HEK293 (cell line): ENCODE data around the gene POLDIP2.

Experiments used
- BCL11A ChIP-seq: fragments of 450-650 bp; formaldehyde crosslinking; IDR thresholded peaks from 2 replicates; pipeline ENCODE4 v1.5.1; 2016; ENCODE audit warnings: low read depth, missing biosample characterization, missing genetic modification characterization
- HOXA7 ChIP-seq: sonication (generic); formaldehyde crosslinking; IDR thresholded peaks from 2 replicates; pipeline ENCODE4 v1.8.1; 2022; ENCODE audit warnings: missing genetic modification reagents, borderline replicate concordance
- HOXC10 ChIP-seq: sonication (generic); formaldehyde crosslinking; IDR thresholded peaks from 2 replicates; pipeline ENCODE4 v1.8.1; 2023; ENCODE audit warnings: mild to moderate bottlenecking, missing genetic modification reagents
- ZBTB17 ChIP-seq: fragments of 450-650 bp; formaldehyde crosslinking; IDR thresholded peaks from 2 replicates; pipeline ENCODE4 v1.5.1; 2016; ENCODE audit warnings: missing biosample characterization, missing genetic modification characterization
- ZBTB20 ChIP-seq: fragments of 450-650 bp; formaldehyde crosslinking; IDR thresholded peaks from 2 replicates; pipeline ENCODE4 v1.5.1; 2016; ENCODE audit warnings: missing biosample characterization, missing genetic modification characterization
- ZBTB48 ChIP-seq: fragments of 450-650 bp; formaldehyde crosslinking; IDR thresholded peaks from 2 replicates; pipeline ENCODE4 v1.5.1; 2016; ENCODE audit warnings: missing biosample characterization, missing genetic modification characterization
- ZBTB8A ChIP-seq: fragments of 450-650 bp; formaldehyde crosslinking; IDR thresholded peaks from 2 replicates; pipeline ENCODE4 v1.5.1; 2016; ENCODE audit warnings: missing biosample characterization, missing genetic modification characterization
- ZEB2 ChIP-seq: fragments of 450-650 bp; formaldehyde crosslinking; IDR thresholded peaks from 2 replicates; pipeline ENCODE4 v1.5.1; 2016; ENCODE audit warnings: missing biosample characterization, missing genetic modification characterization
- ZFP37 ChIP-seq: fragments of 450-650 bp; formaldehyde crosslinking; IDR thresholded peaks from 2 replicates; pipeline ENCODE4 v1.5.1; 2016; ENCODE audit warnings: missing biosample characterization, missing genetic modification characterization
- ZNF24 ChIP-seq: fragments of 450-650 bp; formaldehyde crosslinking; IDR thresholded peaks from 2 replicates; pipeline ENCODE4 v1.5.1; 2016; ENCODE audit warnings: missing biosample characterization, missing genetic modification characterization
- ZNF248 ChIP-seq: fragments of 450-650 bp; formaldehyde crosslinking; IDR thresholded peaks from 2 replicates; pipeline ENCODE4 v1.5.1; 2017; ENCODE audit warnings: missing biosample characterization, missing genetic modification characterization
- ZNF341 ChIP-seq: fragments of 450-650 bp; formaldehyde crosslinking; IDR thresholded peaks from 2 replicates; pipeline ENCODE4; 2016; ENCODE audit warnings: low read depth, missing biosample characterization, missing genetic modification characterization
- ZNF37A ChIP-seq: fragments of 450-650 bp; IDR thresholded peaks from 2 replicates; pipeline ENCODE4 v1.5.1; 2018; ENCODE audit warnings: missing biosample characterization, missing genetic modification characterization
- ZNF426 ChIP-seq: fragments of 450-650 bp; formaldehyde crosslinking; IDR thresholded peaks from 2 replicates; pipeline ENCODE4 v1.5.1; 2017; ENCODE audit warnings: missing biosample characterization, missing genetic modification characterization, mild to moderate bottlenecking, inconsistent platforms, moderate library complexity
- ZNF530 ChIP-seq: fragments of 450-650 bp; formaldehyde crosslinking; IDR thresholded peaks from 2 replicates; pipeline ENCODE4 v1.5.1; 2016; ENCODE audit warnings: low read depth, missing biosample characterization, missing genetic modification characterization
- ZNF571 ChIP-seq: fragments of 450-650 bp; formaldehyde crosslinking; IDR thresholded peaks from 2 replicates; pipeline ENCODE4 v1.5.0; 2017; ENCODE audit warnings: missing biosample characterization, missing genetic modification characterization
- ZNF677 ChIP-seq: fragments of 450-650 bp; IDR thresholded peaks from 2 replicates; pipeline ENCODE4 v1.5.0; 2018; ENCODE audit warnings: missing biosample characterization, mild to moderate bottlenecking, missing genetic modification characterization, moderate library complexity
- ZNF843 ChIP-seq: fragments of 450-650 bp; formaldehyde crosslinking; IDR thresholded peaks from 2 replicates; pipeline ENCODE4 v1.5.1; 2016; ENCODE audit warnings: missing biosample characterization, missing genetic modification characterization
- ZSCAN30 ChIP-seq: fragments of 450-650 bp; IDR thresholded peaks from 2 replicates; pipeline ENCODE4 v1.5.1; 2018; ENCODE audit warnings: missing biosample characterization, mild to moderate bottlenecking, missing genetic modification characterization, moderate library complexity
- TF ChIP-seq, protein P1 (sequence below): fragments of 450-650 bp; formaldehyde crosslinking; IDR thresholded peaks from 2 replicates; pipeline ENCODE4 v1.5.1; 2016; ENCODE audit warnings: missing biosample characterization, missing genetic modification characterization
- TF ChIP-seq, protein P2 (sequence below): fragments of 450-650 bp; formaldehyde crosslinking; IDR thresholded peaks from 2 replicates; pipeline ENCODE4 v1.5.1; 2017; ENCODE audit warnings: missing biosample characterization, missing genetic modification characterization
- TF ChIP-seq, protein P3 (sequence below): fragments of 450-650 bp; formaldehyde crosslinking; optimal IDR thresholded peaks from 2 replicates; pipeline ENCODE3; 2016; ENCODE audit warnings: missing biosample characterization, mild to moderate bottlenecking, missing genetic modification characterization
- TF ChIP-seq, protein P4 (sequence below): fragments of 450-650 bp; formaldehyde crosslinking; IDR thresholded peaks from 2 replicates; pipeline ENCODE4 v1.5.1; 2016; ENCODE audit warnings: missing biosample characterization, missing genetic modification characterization
- TF ChIP-seq, protein P5 (sequence below): fragments of 450-650 bp; formaldehyde crosslinking; IDR thresholded peaks from 2 replicates; pipeline ENCODE4 v1.5.1; 2016; ENCODE audit warnings: missing biosample characterization, missing genetic modification characterization
- TF ChIP-seq, protein P6 (sequence below): fragments of 450-650 bp; formaldehyde crosslinking; IDR thresholded peaks from 2 replicates; pipeline ENCODE4 v1.5.1; 2016; ENCODE audit warnings: missing biosample characterization, missing genetic modification characterization

The POLDIP2 gene

DNA sequence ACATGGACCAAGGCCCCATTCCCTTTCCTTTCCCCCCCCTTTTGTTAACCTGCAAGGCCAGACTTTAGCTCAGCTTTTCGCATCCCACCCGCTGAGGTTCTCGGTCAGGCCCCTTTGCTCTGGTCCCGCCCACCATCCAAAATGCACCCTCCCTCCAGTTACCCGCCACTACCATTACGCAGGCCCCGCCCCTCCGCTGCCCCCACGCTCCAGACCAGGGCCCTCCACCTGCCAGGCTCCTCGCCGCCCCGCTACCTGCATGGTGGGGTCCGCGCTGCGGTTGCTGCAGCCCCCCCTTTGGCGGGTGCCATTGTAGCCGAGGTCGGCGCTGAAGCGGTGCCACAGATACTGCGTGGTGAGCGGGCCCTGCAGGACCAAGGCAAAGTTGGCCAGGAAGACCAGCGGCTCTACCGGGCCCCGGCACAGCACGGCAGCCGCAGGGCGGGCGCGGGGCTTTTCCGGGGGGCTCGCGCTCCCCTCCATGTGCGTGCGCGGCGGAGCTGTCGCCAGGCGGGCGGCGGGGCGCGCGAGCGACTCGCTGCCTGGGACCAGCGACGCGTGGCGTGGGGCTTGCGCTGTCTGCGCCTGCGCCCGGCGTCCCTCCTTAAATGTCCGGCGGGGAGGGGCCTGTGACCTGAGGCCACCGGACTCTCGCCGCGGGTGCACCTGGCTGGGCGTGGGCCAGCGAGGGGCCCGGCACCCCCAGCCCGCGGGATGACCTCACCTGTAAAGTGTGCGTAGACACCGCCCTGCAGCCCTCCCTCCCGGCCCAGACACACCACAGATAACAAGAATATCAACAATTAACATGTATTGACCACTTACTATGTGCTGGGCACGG lies 48.5 kb upstream of the POLDIP2 start, which contains the start of gene SLC46A1 (continued):
- TF ChIP-seq ZNF677 = peak; percentile 37; the same call in 1 of the 2 replicates
- 0 out of 2 replicates have a peak, but pooled peaks have one; percentile 26 for TF ChIP-seq BCL11A
- peak; percentile 71 for TF ChIP-seq ZSCAN30 (tag by site-specific recombination)
- TF ChIP-seq, protein P1, sequence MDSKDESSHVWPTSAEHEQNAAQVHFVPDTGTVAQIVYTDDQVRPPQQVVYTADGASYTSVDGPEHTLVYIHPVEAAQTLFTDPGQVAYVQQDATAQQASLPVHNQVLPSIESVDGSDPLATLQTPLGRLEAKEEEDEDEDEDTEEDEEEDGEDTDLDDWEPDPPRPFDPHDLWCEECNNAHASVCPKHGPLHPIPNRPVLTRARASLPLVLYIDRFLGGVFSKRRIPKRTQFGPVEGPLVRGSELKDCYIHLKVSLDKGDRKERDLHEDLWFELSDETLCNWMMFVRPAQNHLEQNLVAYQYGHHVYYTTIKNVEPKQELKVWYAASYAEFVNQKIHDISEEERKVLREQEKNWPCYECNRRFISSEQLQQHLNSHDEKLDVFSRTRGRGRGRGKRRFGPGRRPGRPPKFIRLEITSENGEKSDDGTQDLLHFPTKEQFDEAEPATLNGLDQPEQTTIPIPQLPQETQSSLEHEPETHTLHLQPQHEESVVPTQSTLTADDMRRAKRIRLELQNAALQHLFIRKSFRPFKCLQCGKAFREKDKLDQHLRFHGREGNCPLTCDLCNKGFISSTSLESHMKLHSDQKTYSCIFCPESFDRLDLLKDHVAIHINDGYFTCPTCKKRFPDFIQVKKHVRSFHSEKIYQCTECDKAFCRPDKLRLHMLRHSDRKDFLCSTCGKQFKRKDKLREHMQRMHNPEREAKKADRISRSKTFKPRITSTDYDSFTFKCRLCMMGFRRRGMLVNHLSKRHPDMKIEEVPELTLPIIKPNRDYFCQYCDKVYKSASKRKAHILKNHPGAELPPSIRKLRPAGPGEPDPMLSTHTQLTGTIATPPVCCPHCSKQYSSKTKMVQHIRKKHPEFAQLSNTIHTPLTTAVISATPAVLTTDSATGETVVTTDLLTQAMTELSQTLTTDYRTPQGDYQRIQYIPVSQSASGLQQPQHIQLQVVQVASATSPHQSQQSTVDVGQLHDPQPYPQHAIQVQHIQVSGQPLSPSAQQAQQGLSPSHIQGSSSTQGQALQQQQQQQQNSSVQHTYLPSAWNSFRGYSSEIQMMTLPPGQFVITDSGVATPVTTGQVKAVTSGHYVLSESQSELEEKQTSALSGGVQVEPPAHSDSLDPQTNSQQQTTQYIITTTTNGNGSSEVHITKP (tag by site-specific recombination) = peak; percentile 96
- TF ChIP-seq, protein P2, sequence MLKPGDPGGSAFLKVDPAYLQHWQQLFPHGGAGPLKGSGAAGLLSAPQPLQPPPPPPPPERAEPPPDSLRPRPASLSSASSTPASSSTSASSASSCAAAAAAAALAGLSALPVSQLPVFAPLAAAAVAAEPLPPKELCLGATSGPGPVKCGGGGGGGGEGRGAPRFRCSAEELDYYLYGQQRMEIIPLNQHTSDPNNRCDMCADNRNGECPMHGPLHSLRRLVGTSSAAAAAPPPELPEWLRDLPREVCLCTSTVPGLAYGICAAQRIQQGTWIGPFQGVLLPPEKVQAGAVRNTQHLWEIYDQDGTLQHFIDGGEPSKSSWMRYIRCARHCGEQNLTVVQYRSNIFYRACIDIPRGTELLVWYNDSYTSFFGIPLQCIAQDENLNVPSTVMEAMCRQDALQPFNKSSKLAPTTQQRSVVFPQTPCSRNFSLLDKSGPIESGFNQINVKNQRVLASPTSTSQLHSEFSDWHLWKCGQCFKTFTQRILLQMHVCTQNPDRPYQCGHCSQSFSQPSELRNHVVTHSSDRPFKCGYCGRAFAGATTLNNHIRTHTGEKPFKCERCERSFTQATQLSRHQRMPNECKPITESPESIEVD (tag by site-specific recombination) = no peak
- TF ChIP-seq, protein P3, sequence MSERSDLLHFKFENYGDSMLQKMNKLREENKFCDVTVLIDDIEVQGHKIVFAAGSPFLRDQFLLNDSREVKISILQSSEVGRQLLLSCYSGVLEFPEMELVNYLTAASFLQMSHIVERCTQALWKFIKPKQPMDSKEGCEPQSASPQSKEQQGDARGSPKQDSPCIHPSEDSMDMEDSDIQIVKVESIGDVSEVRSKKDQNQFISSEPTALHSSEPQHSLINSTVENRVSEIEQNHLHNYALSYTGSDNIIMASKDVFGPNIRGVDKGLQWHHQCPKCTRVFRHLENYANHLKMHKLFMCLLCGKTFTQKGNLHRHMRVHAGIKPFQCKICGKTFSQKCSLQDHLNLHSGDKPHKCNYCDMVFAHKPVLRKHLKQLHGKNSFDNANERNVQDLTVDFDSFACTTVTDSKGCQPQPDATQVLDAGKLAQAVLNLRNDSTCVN (tag by site-specific recombination) = peak; percentile 91
- TF ChIP-seq, protein P4, sequence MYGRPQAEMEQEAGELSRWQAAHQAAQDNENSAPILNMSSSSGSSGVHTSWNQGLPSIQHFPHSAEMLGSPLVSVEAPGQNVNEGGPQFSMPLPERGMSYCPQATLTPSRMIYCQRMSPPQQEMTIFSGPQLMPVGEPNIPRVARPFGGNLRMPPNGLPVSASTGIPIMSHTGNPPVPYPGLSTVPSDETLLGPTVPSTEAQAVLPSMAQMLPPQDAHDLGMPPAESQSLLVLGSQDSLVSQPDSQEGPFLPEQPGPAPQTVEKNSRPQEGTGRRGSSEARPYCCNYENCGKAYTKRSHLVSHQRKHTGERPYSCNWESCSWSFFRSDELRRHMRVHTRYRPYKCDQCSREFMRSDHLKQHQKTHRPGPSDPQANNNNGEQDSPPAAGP = peak; percentile 53
- no peak for TF ChIP-seq ZNF571 (tag by site-specific recombination)
- TF ChIP-seq ZNF426 (tag by site-specific recombination) = no peak
- 0 out of 2 replicates have a peak, but pooled peaks have one; percentile 22 for TF ChIP-seq ZNF24
- peak; percentile 91 for TF ChIP-seq ZBTB20
- peak; percentile 31 for TF ChIP-seq ZEB2
- no peak for TF ChIP-seq ZNF37A (tag by site-specific recombination)
- TF ChIP-seq HOXC10 (CRISPR knock-in tag) = no peak
- TF ChIP-seq, protein P5, sequence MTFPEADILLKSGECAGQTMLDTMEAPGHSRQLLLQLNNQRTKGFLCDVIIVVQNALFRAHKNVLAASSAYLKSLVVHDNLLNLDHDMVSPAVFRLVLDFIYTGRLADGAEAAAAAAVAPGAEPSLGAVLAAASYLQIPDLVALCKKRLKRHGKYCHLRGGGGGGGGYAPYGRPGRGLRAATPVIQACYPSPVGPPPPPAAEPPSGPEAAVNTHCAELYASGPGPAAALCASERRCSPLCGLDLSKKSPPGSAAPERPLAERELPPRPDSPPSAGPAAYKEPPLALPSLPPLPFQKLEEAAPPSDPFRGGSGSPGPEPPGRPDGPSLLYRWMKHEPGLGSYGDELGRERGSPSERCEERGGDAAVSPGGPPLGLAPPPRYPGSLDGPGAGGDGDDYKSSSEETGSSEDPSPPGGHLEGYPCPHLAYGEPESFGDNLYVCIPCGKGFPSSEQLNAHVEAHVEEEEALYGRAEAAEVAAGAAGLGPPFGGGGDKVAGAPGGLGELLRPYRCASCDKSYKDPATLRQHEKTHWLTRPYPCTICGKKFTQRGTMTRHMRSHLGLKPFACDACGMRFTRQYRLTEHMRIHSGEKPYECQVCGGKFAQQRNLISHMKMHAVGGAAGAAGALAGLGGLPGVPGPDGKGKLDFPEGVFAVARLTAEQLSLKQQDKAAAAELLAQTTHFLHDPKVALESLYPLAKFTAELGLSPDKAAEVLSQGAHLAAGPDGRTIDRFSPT (tag by site-specific recombination) = peak; percentile 89
- TF ChIP-seq ZBTB17 (tag by site-specific recombination) = peak; percentile 26; the same call in 1 of the 2 replicates
- no peak for TF ChIP-seq HOXA7
- TF ChIP-seq, protein P6, sequence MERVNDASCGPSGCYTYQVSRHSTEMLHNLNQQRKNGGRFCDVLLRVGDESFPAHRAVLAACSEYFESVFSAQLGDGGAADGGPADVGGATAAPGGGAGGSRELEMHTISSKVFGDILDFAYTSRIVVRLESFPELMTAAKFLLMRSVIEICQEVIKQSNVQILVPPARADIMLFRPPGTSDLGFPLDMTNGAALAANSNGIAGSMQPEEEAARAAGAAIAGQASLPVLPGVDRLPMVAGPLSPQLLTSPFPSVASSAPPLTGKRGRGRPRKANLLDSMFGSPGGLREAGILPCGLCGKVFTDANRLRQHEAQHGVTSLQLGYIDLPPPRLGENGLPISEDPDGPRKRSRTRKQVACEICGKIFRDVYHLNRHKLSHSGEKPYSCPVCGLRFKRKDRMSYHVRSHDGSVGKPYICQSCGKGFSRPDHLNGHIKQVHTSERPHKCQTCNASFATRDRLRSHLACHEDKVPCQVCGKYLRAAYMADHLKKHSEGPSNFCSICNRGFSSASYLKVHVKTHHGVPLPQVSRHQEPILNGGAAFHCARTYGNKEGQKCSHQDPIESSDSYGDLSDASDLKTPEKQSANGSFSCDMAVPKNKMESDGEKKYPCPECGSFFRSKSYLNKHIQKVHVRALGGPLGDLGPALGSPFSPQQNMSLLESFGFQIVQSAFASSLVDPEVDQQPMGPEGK (tag by site-specific recombination) = peak; percentile 97
- TF ChIP-seq ZBTB8A = peak; percentile 27; the same call in 1 of the 2 replicates
- no peak for TF ChIP-seq ZNF530
- peak; percentile 85 for TF ChIP-seq ZNF341 (tag by site-specific recombination)
- TF ChIP-seq ZFP37 = no peak
- no peak for TF ChIP-seq ZNF248 (tag by site-specific recombination)
- TF ChIP-seq ZBTB48 (tag by site-specific recombination) = no peak
- TF ChIP-seq ZNF843 (tag by site-specific recombination) = peak; percentile 45; the same call in 1 of the 2 replicates
